Measurements from ENCODE around the gene TMPRSS6. TPM values are rescaled to one million over a fixed set of nuclear protein-coding genes. Genes with fewer than 3 reads are reported as not detected.

Gene TMPRSS6
- total and polyA plus RNA-seq, 2 donors (not counting 1 experiment from before 2014, with no cell fraction given) = 0.03 TPM; not detected in 1

- CTCF ChIA-PET = interaction anchor here (1.5 to 2.4 kb wide), 2 partner anchors 10 to 75 kb away, joined by 3 to 9 read pairs; no protein-coding TSS in a partner anchor
- Histone ChIP-seq H2AFZ (ENCODE audit: insufficient read depth, low read depth, low read length, poor library complexity, severe bottlenecking) (peak overlapping the region; percentile 78), H3K4me1 (ENCODE audit: control insufficient read depth in 2 of 2, insufficient read depth in 2 of 2, low read length in 2 of 2) (peaks cover 7 to 18% of the 10 kb centered on the region in 2 donors), H3K27ac (ENCODE audit: low read length in 2 of 2) (no peak overlapping the region), H3K9me3 (ENCODE audit: control extremely low read depth in 1 of 3, control insufficient read depth in 2 of 3, insufficient read depth in 1 of 3, low read length in 2 of 3) (no peaks in the 10 kb centered on the region), H3K9ac (ENCODE audit: low read length) (peak overlapping the region; percentile 73), H3K36me3 (replicated peaks in 1 of 2; ENCODE audit: control extremely low read depth in 1 of 2, control insufficient read depth in 1 of 2, extremely low read depth in 1 of 2, insufficient read depth in 2 of 2, low read length in 1 of 2) (peaks cover 0 to 18% of the 10 kb centered on the region in 2 experiments), H3K4me3 (ENCODE audit: control extremely low read depth in 1 of 5, extremely low read depth in 1 of 5, insufficient read depth in 1 of 5, low read depth in 2 of 5, low read length in 4 of 5) (peak overlapping the region in 4 of 5 experiments; percentile 40 to 71 (median 60)), H3K27me3 (replicated peaks in 1 of 4; ENCODE audit: control extremely low read depth in 1 of 4, control insufficient read depth in 3 of 4, insufficient read depth in 4 of 4, low read length in 3 of 4) (no peaks in the 10 kb centered on the region), H3K79me2 (ENCODE audit: control insufficient read depth, insufficient read depth, low read length) (no peaks in the 10 kb centered on the region), H4K20me1 (ENCODE audit: control insufficient read depth, insufficient read depth, low read length, poor library complexity, severe bottlenecking) (no peaks in the 10 kb centered on the region), H3K4me2 (replicated peaks; ENCODE audit: low read depth, low read length, poor library complexity, severe bottlenecking) (peak overlapping the region; percentile 95)
- POLR2A ChIA-PET = interaction anchor here (0.7 kb wide), 1 partner anchor 775 kb away, joined by 4 read pairs; no protein-coding TSS in a partner anchor
- DNase-seq = no peak
- H3K27ac Mint-ChIP-seq = no peak overlapping the region
- 96% methylated on average over 22 of the region's 25 CpGs for WGBS (ENCODE audit: insufficient coverage)
- no peaks in the 10 kb centered on the region for H3K27me3 Mint-ChIP-seq
- H3K9me3 Mint-ChIP-seq (ENCODE audit: insufficient read depth) = no peaks in the 10 kb centered on the region
- ATAC-seq (ENCODE audit: low read depth) = no peak
- intact Hi-C loops (cut with micrococcal nuclease) = loop anchor here (5.0 kb wide), 1 partner anchor 1750 kb away; no protein-coding TSS in a partner anchor
- H3K4me3 Mint-ChIP-seq = peak overlapping the region; percentile 85
- H3K4me1 Mint-ChIP-seq = peaks cover 12% of the 10 kb centered on the region
- TF ChIP-seq CTCF (IDR thresholded peaks at IDR 0.05) (no peak), EZH2 (IDR thresholded peaks at IDR 0.05; ENCODE audit: borderline replicate concordance, insufficient read depth, low read depth, low read length, poor library complexity, severe bottlenecking) (no peak)
Observed at GRCh38 chr22:37052386-37053309, 56.9 kb downstream of the TMPRSS6 start.
